OCI-LY1 (cell line): ENCODE measurements around the gene HPSE2.
A peak's percentile ranks its signal among the peaks of the same experiment; 100 is the strongest.

ENCODE experiments used
- H2AFZ ChIP-seq: fragments of 200-600 bp; sonication (generic), shearing (Covaris generic); 2 replicates; pipeline ENCODE4 v1.6.0; 2014; ENCODE audit warnings: antibody characterized with exemption, mild to moderate bottlenecking, low read length
- H3F3A ChIP-seq: fragments of 200-600 bp; sonication (generic), shearing (Covaris generic); 2 replicates; pipeline ENCODE4 v1.6.0; 2014; ENCODE audit warnings: mild to moderate bottlenecking, antibody characterized with exemption, low read length, moderate library complexity; ENCODE audit not compliant: insufficient read depth
- H3K27ac ChIP-seq: fragments of 200-600 bp; sonication (generic); 2 replicates; pipeline ENCODE4 v1.5.1; 2014; ENCODE audit warnings: low read length, mixed run types, mild to moderate bottlenecking, low read depth; ENCODE audit not compliant: poor library complexity, severe bottlenecking
- H3K27me3 ChIP-seq: fragments of 200-600 bp; sonication (generic); 2 replicates; pipeline ENCODE4 v1.6.0; 2014; ENCODE audit warnings: antibody characterized with exemption, mild to moderate bottlenecking, low read length, moderate library complexity; ENCODE audit not compliant: insufficient read depth
- H3K36me3 ChIP-seq: fragments of 200-600 bp; sonication (generic); 2 replicates; pipeline ENCODE4 v1.6.1; 2014; ENCODE audit warnings: mild to moderate bottlenecking, antibody characterized with exemption, low read length, moderate library complexity, mixed read lengths; ENCODE audit not compliant: insufficient read depth
- H3K4me1 ChIP-seq: fragments of 200-600 bp; sonication (generic); 2 replicates; pipeline ENCODE4 v1.5.1; 2014; ENCODE audit warnings: mild to moderate bottlenecking, low read length, moderate library complexity; ENCODE audit not compliant: insufficient read depth, severe bottlenecking
- H3K4me2 ChIP-seq: fragments of 200-600 bp; sonication (generic), shearing (Covaris generic); 2 replicates; pipeline ENCODE4 v1.6.1; 2014; ENCODE audit warnings: low read length
- H3K4me3 ChIP-seq: fragments of 200-600 bp; sonication (generic); 2 replicates; pipeline ENCODE4 v1.5.1; 2014; ENCODE audit warnings: low read length, low read depth, mild to moderate bottlenecking, mixed read lengths; ENCODE audit not compliant: poor library complexity, severe bottlenecking
- H3K79me2 ChIP-seq: fragments of 200-600 bp; shearing (Covaris generic); 2 replicates; pipeline ENCODE4 v1.6.1; 2016; ENCODE audit warnings: mixed run types, low read length, mixed read lengths; ENCODE audit not compliant: insufficient read depth
- H3K9ac ChIP-seq: fragments of 200-600 bp; sonication (generic), shearing (Covaris generic); 2 replicates; pipeline ENCODE4 v1.6.1; 2014; ENCODE audit warnings: mild to moderate bottlenecking, low read length, mixed read lengths
- H3K9me2 ChIP-seq: fragments of 200-600 bp; sonication (generic), shearing (Covaris generic); 2 replicates; pipeline ENCODE4 v1.6.1; 2014; ENCODE audit warnings: low read depth, mild to moderate bottlenecking, low read length, mixed read lengths
- H3K9me3 ChIP-seq: fragments of 200-600 bp; shearing (Covaris generic); 2 replicates; pipeline ENCODE4 v1.6.1; 2014; ENCODE audit warnings: low read length, mixed read lengths
- H4K20me1 ChIP-seq: fragments of 200-600 bp; sonication (generic), shearing (Covaris generic); 2 replicates; pipeline ENCODE4 v1.6.0; 2016; ENCODE audit warnings: mild to moderate bottlenecking, low read length; ENCODE audit not compliant: insufficient read depth
- CTCF ChIP-seq: fragments of 200-600 bp; sonication (generic), shearing (Covaris generic); IDR thresholded peaks from 2 replicates; pipeline ENCODE4 v1.5.1; 2017; ENCODE audit warnings: mild to moderate bottlenecking, antibody characterized with exemption, low read length, moderate library complexity, mixed read lengths
- EZH2 ChIP-seq: fragments of 200-600 bp; sonication (generic), shearing (Covaris generic); IDR thresholded peaks from 2 replicates; pipeline ENCODE4 v1.8.0; 2017; ENCODE audit warnings: borderline replicate concordance, mixed run types, mild to moderate bottlenecking, antibody characterized with exemption, low read length, moderate library complexity, mixed read lengths

Gene HPSE2

GRCh38 chr10:98666276-98666675 lies 569.4 kb downstream of the HPSE2 start:
- Histone ChIP-seq H3K4me2 (no peak overlapping the region), H3F3A (no peaks in the 10 kb centered on the region), H3K4me3 (no peak overlapping the region), H3K79me2 (no peaks in the 10 kb centered on the region), H4K20me1 (no peaks in the 10 kb centered on the region), H3K27ac (no peak overlapping the region), H3K4me1 (no peaks in the 10 kb centered on the region), H3K27me3 (no peaks in the 10 kb centered on the region), H2AFZ (no peak overlapping the region), H3K9ac (no peak overlapping the region), H3K9me3 (no peaks in the 10 kb centered on the region), H3K9me2 (no peaks in the 10 kb centered on the region), H3K36me3 (no peaks in the 10 kb centered on the region)
- TF ChIP-seq EZH2 (no peak), CTCF (no peak)

- no peaks in the 10 kb centered on the region for H3K4me1 ChIP-seq
- H2AFZ ChIP-seq, result no peak overlapping the region
- no peak overlapping the region for H3K4me2 ChIP-seq
- H4K20me1 ChIP-seq, result no peaks in the 10 kb centered on the region
- no peak overlapping the region for H3K4me3 ChIP-seq
- H3K9ac ChIP-seq, result no peak overlapping the region
- no peaks in the 10 kb centered on the region for H3F3A ChIP-seq
- H3K27ac ChIP-seq, result no peak overlapping the region
- TF ChIP-seq EZH2 (no peak), CTCF (peak; percentile 49; the same call in 1 of the 2 replicates)
- H3K79me2 ChIP-seq, result no peaks in the 10 kb centered on the region
- H3K27me3 ChIP-seq, result no peaks in the 10 kb centered on the region
- H3K9me3 ChIP-seq, result no peaks in the 10 kb centered on the region
- no peaks in the 10 kb centered on the region for H3K36me3 ChIP-seq
- H3K9me2 ChIP-seq, result no peaks in the 10 kb centered on the region
Observed at GRCh38 chr10:98664329-98665042, 571.2 kb downstream of the HPSE2 start.

- TF ChIP-seq CTCF, result no peak
- TF ChIP-seq EZH2, result no peak
- H4K20me1 ChIP-seq, result no peaks in the 10 kb centered on the region
- H2AFZ ChIP-seq, result no peak overlapping the region
- no peak overlapping the region for H3K4me2 ChIP-seq
- no peaks in the 10 kb centered on the region for H3K9me3 ChIP-seq
- H3K9ac ChIP-seq, result no peak overlapping the region
- H3K27ac ChIP-seq, result no peak overlapping the region
- no peaks in the 10 kb centered on the region for H3F3A ChIP-seq
- no peak overlapping the region for H3K4me3 ChIP-seq
- no peaks in the 10 kb centered on the region for H3K27me3 ChIP-seq
- no peaks in the 10 kb centered on the region for H3K36me3 ChIP-seq
- H3K4me1 ChIP-seq, result no peaks in the 10 kb centered on the region
- no peaks in the 10 kb centered on the region for H3K79me2 ChIP-seq
- H3K9me2 ChIP-seq, result no peaks in the 10 kb centered on the region
Observed at GRCh38 chr10:98659951-98660350, 575.7 kb downstream of the HPSE2 start.
